Body of pancreas (tissue), 4 donors: Measurements from ENCODE around the gene PPP2R2B.

ENCODE experiments used
- POLR2A ChIP-seq, 3 donors: fragments of 450-650 bp; IDR thresholded peaks; one replicate each; pipeline ENCODE4 v1.6.1; 2016; ENCODE audit warnings: antibody characterized with exemption in 3 of 3, mild to moderate bottlenecking in 2 of 3
- TF ChIP-seq, protein P1 (sequence below), 7 experiments: fragments of 450-650 bp in 4 of 7; fragments of 200-600 bp in 3 of 7; sonication (generic) in 3 of 7; IDR thresholded peaks; one replicate each; pipeline ENCODE4 v1.5.1; 2016 to 2019; ENCODE audit warnings: antibody characterized with exemption in 7 of 7

DNA sequence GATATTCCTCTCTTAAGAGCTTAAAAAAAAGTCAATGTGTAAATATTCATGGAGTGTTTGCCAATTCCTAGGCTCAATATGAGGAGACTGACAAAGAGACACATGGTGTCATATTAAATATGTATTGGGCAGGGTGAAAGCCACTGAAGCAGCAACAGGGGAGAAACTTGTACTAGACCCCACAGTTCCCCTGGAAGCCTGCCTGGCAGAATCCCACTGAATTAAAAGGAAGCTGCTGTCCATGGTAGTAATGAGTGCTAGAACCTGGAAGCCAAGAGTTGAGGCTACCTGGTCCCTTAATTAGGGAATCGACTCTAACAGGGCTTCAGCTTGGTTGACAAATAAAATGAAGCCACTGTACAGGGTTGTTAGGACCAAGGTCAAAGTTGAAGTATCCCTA lies 233.2 kb downstream of the PPP2R2B start:
- no peak for TF ChIP-seq POLR2A (IDR thresholded peaks at IDR 0.05)
- TF ChIP-seq, protein P1, sequence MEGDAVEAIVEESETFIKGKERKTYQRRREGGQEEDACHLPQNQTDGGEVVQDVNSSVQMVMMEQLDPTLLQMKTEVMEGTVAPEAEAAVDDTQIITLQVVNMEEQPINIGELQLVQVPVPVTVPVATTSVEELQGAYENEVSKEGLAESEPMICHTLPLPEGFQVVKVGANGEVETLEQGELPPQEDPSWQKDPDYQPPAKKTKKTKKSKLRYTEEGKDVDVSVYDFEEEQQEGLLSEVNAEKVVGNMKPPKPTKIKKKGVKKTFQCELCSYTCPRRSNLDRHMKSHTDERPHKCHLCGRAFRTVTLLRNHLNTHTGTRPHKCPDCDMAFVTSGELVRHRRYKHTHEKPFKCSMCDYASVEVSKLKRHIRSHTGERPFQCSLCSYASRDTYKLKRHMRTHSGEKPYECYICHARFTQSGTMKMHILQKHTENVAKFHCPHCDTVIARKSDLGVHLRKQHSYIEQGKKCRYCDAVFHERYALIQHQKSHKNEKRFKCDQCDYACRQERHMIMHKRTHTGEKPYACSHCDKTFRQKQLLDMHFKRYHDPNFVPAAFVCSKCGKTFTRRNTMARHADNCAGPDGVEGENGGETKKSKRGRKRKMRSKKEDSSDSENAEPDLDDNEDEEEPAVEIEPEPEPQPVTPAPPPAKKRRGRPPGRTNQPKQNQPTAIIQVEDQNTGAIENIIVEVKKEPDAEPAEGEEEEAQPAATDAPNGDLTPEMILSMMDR (IDR thresholded peaks at IDR 0.05) = no peak
